Peyer's patch (tissue), 4 donors: Measurements from ENCODE around the gene MSANTD2.

ENCODE experiments used
- CTCF ChIP-seq, 6 experiments: fragments of 450-650 bp in 4 of 6; fragments of 200-600 bp in 2 of 6; sonication (generic) in 1 of 6; IDR thresholded peaks; one replicate each; pipeline ENCODE4 v1.5.1; 2017 to 2019; ENCODE audit warnings: antibody characterized with exemption in 6 of 6, mild to moderate bottlenecking in 3 of 6, moderate library complexity in 1 of 6
- POLR2A ChIP-seq, 2 donors: fragments of 450-650 bp; IDR thresholded peaks; one replicate each; pipeline ENCODE4 v1.5.1; 2017; ENCODE audit warnings: antibody characterized with exemption in 2 of 2, mild to moderate bottlenecking in 2 of 2, moderate library complexity in 2 of 2

GRCh38 chr11:124837491-124837856, 37.3 kb upstream of the MSANTD2 start:
- peak in 3 of 6 experiments; percentile 3 to 34 (median 32) for TF ChIP-seq CTCF (IDR thresholded peaks at IDR 0.05)
- TF ChIP-seq POLR2A (IDR thresholded peaks at IDR 0.05): no peak
